ENCODE results near the gene DISC1. TPM values are rescaled to one million over a fixed set of nuclear protein-coding genes. Genes with fewer than 3 reads are reported as not detected.

Gene DISC1
- total and polyA plus RNA-seq, 2 experiments from 2014 or later = 2.1 to 6.5 TPM

GRCh38 chr1:232062967-232063366 is 436.4 kb downstream of the DISC1 start (continued):
- TF ChIP-seq ZNF462 (CRISPR knock-in tag; IDR thresholded peaks at IDR 0.05) (no peak), CTCF (conservative IDR thresholded peaks at IDR 0.05; ENCODE audit: low read depth in 2 of 2) (no peak), POLR2AphosphoS5 (IDR thresholded peaks at IDR 0.05; ENCODE audit: low read depth) (no peak), EZH2 (IDR thresholded peaks at IDR 0.05; ENCODE audit: low read depth, unreplicated experiment) (no peak)

GRCh38 chr1:232066521-232066920 is 439.9 kb downstream of the DISC1 start:
- H3K4me3 Mint-ChIP-seq = no peak overlapping the region
- Histone ChIP-seq H3K27me3 (ENCODE audit: insufficient read depth) (no peaks in the 10 kb centered on the region), H3K4me3 (no peak overlapping the region), H3K4me1 (ENCODE audit: insufficient read depth) (no peaks in the 10 kb centered on the region; the same call in 1 of the 2 replicates), H4K20me1 (replicated peaks; ENCODE audit: insufficient read depth) (no peaks in the 10 kb centered on the region), H3K9me2 (ENCODE audit: insufficient read depth) (no peaks in the 10 kb centered on the region), H3F3A (replicated peaks; ENCODE audit: low read depth) (no peaks in the 10 kb centered on the region), H3K27ac (ENCODE audit: low read depth) (no peak overlapping the region), H2AFZ (no peak overlapping the region), H3K36me3 (ENCODE audit: insufficient read depth) (no peaks in the 10 kb centered on the region), H3K79me2 (replicated peaks; ENCODE audit: insufficient read depth) (no peaks in the 10 kb centered on the region), H3K4me2 (no peak overlapping the region)
- H3K9me3 Mint-ChIP-seq = no peaks in the 10 kb centered on the region
- peaks cover 6% of the 10 kb centered on the region for H3K4me1 Mint-ChIP-seq
- no peaks in the 10 kb centered on the region for H3K27me3 Mint-ChIP-seq (ENCODE audit: insufficient read depth, low read depth, poor library complexity)
- DNase-seq (ENCODE audit: low spot score) (no peak), ATAC-seq (no peak)
- no peaks in the 10 kb centered on the region for H3K36me3 Mint-ChIP-seq (ENCODE audit: low read depth)
- no peak overlapping the region for H3K27ac Mint-ChIP-seq
- TF ChIP-seq ZNF462 (CRISPR knock-in tag; IDR thresholded peaks at IDR 0.05) = no peak
- TF ChIP-seq POLR2AphosphoS5 (IDR thresholded peaks at IDR 0.05; ENCODE audit: low read depth) = no peak
- no peak for TF ChIP-seq STAT1 (IDR thresholded peaks at IDR 0.05; ENCODE audit: unreplicated experiment)
- no peak for TF ChIP-seq CREB1 (CRISPR knock-in tag; IDR thresholded peaks at IDR 0.05; ENCODE audit: low read depth)
- TF ChIP-seq ZNF331 (CRISPR knock-in tag; IDR thresholded peaks at IDR 0.05; ENCODE audit: low read depth) = no peak
- no peak for TF ChIP-seq EZH2phosphoT487 (IDR thresholded peaks at IDR 0.05; ENCODE audit: unreplicated experiment)
